ENCODE data around the gene XRRA1. TPM values are rescaled to one million over a fixed set of nuclear protein-coding genes. Genes with fewer than 3 reads are reported as not detected.

XRRA1 gene
- polyA plus RNA-seq, 3 donors from 2014 or later = 3.4 to 10.6 (median 7.2) TPM

Other genes starting within 250 kb of the XRRA1 start
- gene CHRDL2, start 217.7 kb downstream of the XRRA1 start, polyA plus RNA-seq = not detected
- gene RNF169, start 200.2 kb downstream of the XRRA1 start, polyA plus RNA-seq = 1 to 10 TPM in 2 of 3 donors, under 1 TPM in 1; 0.21 to 2.2 (median 1.6) TPM
- gene SPCS2, start 175 bp upstream of the XRRA1 start, polyA plus RNA-seq = 100 to 1,000 TPM; 236 to 327 (median 281) TPM
- gene NEU3, start 39.8 kb upstream of the XRRA1 start, polyA plus RNA-seq = 1 to 10 TPM; 1.5 to 4.6 (median 2.0) TPM
- gene OR2AT4, start 147.8 kb upstream of the XRRA1 start, polyA plus RNA-seq = not detected
- gene SLCO2B1, start 202.0 kb upstream of the XRRA1 start, polyA plus RNA-seq = not detected